DND-41 (cell line): ENCODE results near the gene PUS7.
"Not testable (repeated sequence)": the region's sequence is repeated elsewhere in the genome, so short reads cannot be mapped to it uniquely, and the experiment has no call there.

Experiments
- ATAC-seq: fragments of 200-7000 bp; cut with Tn5 transposase; 3 replicates; pipeline ENCODE4 v1.9.1; 2021; ENCODE audit warnings: low read depth; ENCODE audit not compliant: insufficient read depth
- DNase-seq: peaks from one replicate; pipeline ENCODE4 v3.0.0-alpha.2; 2020
- H2AFZ ChIP-seq: 2 replicates; pipeline ENCODE4 v1.6.0; 2012; ENCODE audit warnings: low read depth, low read length
- H3K27ac ChIP-seq: 2 replicates; pipeline ENCODE4 v1.5.1; 2012; ENCODE audit warnings: low read length, inconsistent platforms
- H3K27me3 ChIP-seq: fragments of 200-600 bp; sonication (generic); 2 replicates; pipeline ENCODE4 v1.6.0; 2012; ENCODE audit warnings: low read length, mild to moderate bottlenecking, inconsistent platforms; ENCODE audit not compliant: insufficient read depth, poor library complexity
- H3K36me3 ChIP-seq: 2 replicates; pipeline ENCODE4 v1.5.1; 2012; ENCODE audit warnings: low read length, inconsistent platforms; ENCODE audit not compliant: insufficient read depth
- H3K4me1 ChIP-seq: 2 replicates; pipeline ENCODE4 v1.5.1; 2012; ENCODE audit warnings: mild to moderate bottlenecking, low read length; ENCODE audit not compliant: insufficient read depth
- H3K4me2 ChIP-seq: 2 replicates; pipeline ENCODE4 v1.6.0; 2012; ENCODE audit warnings: mild to moderate bottlenecking, moderate library complexity, low read length, inconsistent platforms; ENCODE audit not compliant: insufficient read depth
- H3K4me3 ChIP-seq, 2 experiments: fragments of 200-600 bp in 1 of 2; shearing (Covaris generic) in 1 of 2; 2 replicates each; pipeline ENCODE4 v1.5.1; 2012 to 2016; ENCODE audit warnings: inconsistent platforms in 2 of 2, low read length in 2 of 2, mild to moderate bottlenecking in 2 of 2, low read depth in 1 of 2, moderate library complexity in 1 of 2
- H3K79me2 ChIP-seq: 2 replicates; pipeline ENCODE4 v1.6.0; 2012; ENCODE audit warnings: low read length, inconsistent platforms; ENCODE audit not compliant: insufficient read depth
- H3K9ac ChIP-seq: 2 replicates; pipeline ENCODE4 v1.6.0; 2012; ENCODE audit warnings: low read depth, mild to moderate bottlenecking, inconsistent platforms, low read length, moderate library complexity
- H3K9me3 ChIP-seq: 2 replicates; pipeline ENCODE4 v1.5.1; 2012; ENCODE audit warnings: low read length, moderate library complexity, mild to moderate bottlenecking, inconsistent platforms; ENCODE audit not compliant: insufficient read depth, severe bottlenecking
- H4K20me1 ChIP-seq: 2 replicates; pipeline ENCODE4 v1.6.0; 2012; ENCODE audit warnings: low read length; ENCODE audit not compliant: insufficient read depth
- CTCF ChIP-seq: IDR thresholded peaks from 2 replicates; pipeline ENCODE4 v1.5.1; 2012; ENCODE audit warnings: borderline replicate concordance, low read length, moderate library complexity, mild to moderate bottlenecking; ENCODE audit not compliant: poor library complexity, severe bottlenecking; ENCODE audit errors: extremely low read depth
- EZH2 ChIP-seq: IDR thresholded peaks from 3 replicates; pipeline ENCODE4 v1.6.1; 2012; ENCODE audit warnings: borderline replicate concordance, low read depth, mild to moderate bottlenecking, moderate library complexity, low read length, inconsistent platforms; ENCODE audit not compliant: severe bottlenecking

Gene PUS7

GRCh38 chr7:105521027-105521716 lies 899 bp downstream of the PUS7 start:
- peak overlapping the region; percentile 93 to 98 for H3K4me3 ChIP-seq
- H3K79me2 ChIP-seq: peaks cover 51% of the 10 kb centered on the region
- H3K4me2 ChIP-seq: peak overlapping the region; percentile 99
- peak; percentile 60 for DNase-seq
- TF ChIP-seq CTCF (no peak), EZH2 (no peak)
- peak; percentile 56 for ATAC-seq
- H3K9ac ChIP-seq: peak overlapping the region; percentile 74
- H3K9me3 ChIP-seq: no peaks in the 10 kb centered on the region
- H4K20me1 ChIP-seq: peaks cover 8% of the 10 kb centered on the region; the same call in 1 of the 2 replicates
- H3K27me3 ChIP-seq: no peaks in the 10 kb centered on the region
- H3K36me3 ChIP-seq: peaks cover 8% of the 10 kb centered on the region
- H2AFZ ChIP-seq: peak overlapping the region; percentile 79
- peaks cover 27% of the 10 kb centered on the region for H3K4me1 ChIP-seq
- peak overlapping the region; percentile 64 for H3K27ac ChIP-seq

GRCh38 chr7:105520620-105521019 lies 1.5 kb downstream of the PUS7 start:
- Histone ChIP-seq H3K4me2 (peak overlapping the region; percentile 99), H3K4me1 (peaks cover 27% of the 10 kb centered on the region), H3K79me2 (peaks cover 54% of the 10 kb centered on the region), H3K9ac (peak overlapping the region; percentile 74), H3K4me3 (peak overlapping the region; percentile 93 to 98; a peak in 2 of 4 replicates)
- H2AFZ ChIP-seq, H3K36me3 ChIP-seq, H3K27me3 ChIP-seq, ATAC-seq, H3K27ac ChIP-seq, H3K9me3 ChIP-seq, H4K20me1 ChIP-seq, DNase-seq: not testable (repeated sequence)

- Histone ChIP-seq H3K4me2 (peak overlapping the region; percentile 38; the same call in 1 of the 2 replicates), H4K20me1 (peaks cover 8% of the 10 kb centered on the region; the same call in 1 of the 2 replicates), H3K4me1 (peaks cover 27% of the 10 kb centered on the region), H3K9ac (no peak overlapping the region), H3K79me2 (peaks cover 65% of the 10 kb centered on the region), H3K36me3 (peaks cover 8% of the 10 kb centered on the region), H2AFZ (no peak overlapping the region), H3K4me3 (no peak overlapping the region), H3K27ac (no peak overlapping the region), H3K9me3 (no peaks in the 10 kb centered on the region), H3K27me3 (no peaks in the 10 kb centered on the region)
- TF ChIP-seq CTCF (no peak), EZH2 (no peak)
- ATAC-seq: no peak
- no peak for DNase-seq
These were observed 2.7 kb downstream of the PUS7 start for GRCh38 chr7:105519353-105519752.

GRCh38 chr7:105515610-105516009 lies 6.5 kb downstream of the PUS7 start:
- not testable (repeated sequence) for H3K4me1 ChIP-seq, ATAC-seq, H3K9ac ChIP-seq, DNase-seq, H2AFZ ChIP-seq, H3K27ac ChIP-seq, H3K4me2 ChIP-seq, H4K20me1 ChIP-seq, H3K27me3 ChIP-seq, H3K4me3 ChIP-seq, H3K9me3 ChIP-seq
- peaks cover 13% of the 10 kb centered on the region; the same call in 1 of the 2 replicates for H3K36me3 ChIP-seq
- peaks cover 74% of the 10 kb centered on the region for H3K79me2 ChIP-seq
